ENCODE data around the gene ATF7IP.
"Not testable (repeated sequence)": the region's sequence is repeated elsewhere in the genome, so short reads cannot be mapped to it uniquely, and the experiment has no call there.

Gene ATF7IP

GRCh38 chr12:14384783-14385638 lies 19.5 kb downstream of the ATF7IP start:
- DNase-seq, result peak; percentile 82 to 88

- no peak for DNase-seq
Observed at GRCh38 chr12:14387219-14387871, 21.9 kb downstream of the ATF7IP start.

- no peak for DNase-seq
Observed at GRCh38 chr12:14390449-14390848, 25.0 kb downstream of the ATF7IP start.

- peak in 1 of 2 donors; percentile 57 for DNase-seq
Observed at GRCh38 chr12:14390870-14391530, 25.5 kb downstream of the ATF7IP start.

- no peak for DNase-seq
Observed at GRCh38 chr12:14393751-14394150, 28.3 kb downstream of the ATF7IP start.

GRCh38 chr12:14394317-14395073 lies 29.0 kb downstream of the ATF7IP start:
- DNase-seq, result peak; percentile 58 to 79

GRCh38 chr12:14395074-14395778 lies 29.7 kb downstream of the ATF7IP start:
- no peak for DNase-seq

GRCh38 chr12:14396071-14396470 lies 30.6 kb downstream of the ATF7IP start:
- DNase-seq, result peak; percentile 42 to 80

- DNase-seq, result no peak
Observed at GRCh38 chr12:14399871-14400270, 34.4 kb downstream of the ATF7IP start.

- no peak for DNase-seq
Observed at GRCh38 chr12:14400599-14400998, 35.1 kb downstream of the ATF7IP start.

- not testable (repeated sequence) for DNase-seq
Observed at GRCh38 chr12:14401267-14401666, 35.8 kb downstream of the ATF7IP start.

- DNase-seq, result no peak
Observed at GRCh38 chr12:14402697-14403096, 37.2 kb downstream of the ATF7IP start.

GRCh38 chr12:14403293-14403692 lies 37.8 kb downstream of the ATF7IP start:
- DNase-seq, result no peak

- peak; percentile 47 to 82 for DNase-seq
Observed at GRCh38 chr12:14403711-14404196, 38.3 kb downstream of the ATF7IP start.

- not testable (repeated sequence) for DNase-seq
Observed at GRCh38 chr12:14405407-14405806, 39.9 kb downstream of the ATF7IP start.

- peak in 1 of 2 donors; percentile 57 for DNase-seq
Observed at GRCh38 chr12:14408208-14408607, 42.7 kb downstream of the ATF7IP start.

- DNase-seq, result no peak
Observed at GRCh38 chr12:14410177-14410576, 44.7 kb downstream of the ATF7IP start.

GRCh38 chr12:14410841-14411569 lies 45.5 kb downstream of the ATF7IP start:
- DNase-seq, result peak; percentile 38 to 68

GRCh38 chr12:14416658-14417057 lies 51.2 kb downstream of the ATF7IP start:
- peak; percentile 69 to 87 for DNase-seq

GRCh38 chr12:14417715-14418114 lies 52.2 kb downstream of the ATF7IP start:
- DNase-seq, result peak; percentile 86

GRCh38 chr12:14418451-14418890 lies 53.0 kb downstream of the ATF7IP start:
- DNase-seq, result peak in 1 of 2 donors; percentile 67
